ENCODE measurements around the gene FRAT2. TPM values are rescaled to one million over a fixed set of nuclear protein-coding genes. Genes with fewer than 3 reads are reported as not detected.
A peak's percentile ranks its signal among the peaks of the same experiment; 100 is the strongest.
"Not testable (repeated sequence)": the region's sequence is repeated elsewhere in the genome, so short reads cannot be mapped to it uniquely, and the experiment has no call there.

FRAT2 gene
- total RNA-seq, 2 experiments from 2014 or later = 27.0 to 27.6 TPM

DNA sequence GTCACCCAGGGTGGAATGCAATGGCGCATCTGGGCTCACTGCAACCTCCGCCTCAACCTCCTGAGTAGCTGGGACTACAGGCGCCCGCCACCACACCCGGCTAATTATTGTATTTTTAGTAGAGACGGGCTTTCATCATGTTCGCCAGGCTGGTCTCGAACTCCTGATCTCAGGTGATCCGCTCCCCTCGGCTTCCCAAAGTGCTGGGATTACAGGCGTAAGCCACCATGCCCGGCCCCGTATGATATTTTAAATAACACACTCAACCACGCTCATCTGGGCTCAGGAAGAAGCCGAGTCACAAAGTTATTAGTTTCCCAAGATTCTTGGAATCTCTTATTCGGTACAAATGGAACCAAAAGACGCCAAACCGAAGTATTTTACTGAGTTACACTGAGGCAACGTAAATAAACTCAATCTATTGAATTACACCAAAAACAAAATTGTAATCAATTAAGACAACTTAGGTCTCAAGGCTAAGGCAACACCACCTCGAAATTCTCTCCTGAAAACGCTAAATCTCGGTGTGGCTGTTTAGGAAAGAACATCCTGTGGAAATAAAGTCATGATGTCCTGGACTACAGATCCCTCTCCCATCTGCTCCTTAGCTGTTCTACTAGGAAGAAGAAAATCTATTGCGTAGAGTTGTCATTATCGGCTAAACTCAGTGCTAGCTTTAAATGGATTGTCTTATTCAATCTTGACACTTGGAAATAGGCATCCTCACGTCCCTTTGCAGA, 43.0 kb downstream of the FRAT2 start:
- H3K4me1 ChIP-seq (ENCODE audit: insufficient read depth, low read length) = peaks cover 13% of the 10 kb centered on the region
- no peak overlapping the region for H3K27ac ChIP-seq (ENCODE audit: low read depth in 1 of 2, low read length in 2 of 2)
- no peaks in the 10 kb centered on the region for H3K9me3 ChIP-seq (ENCODE audit: control insufficient read depth in 1 of 2, insufficient read depth in 1 of 2, low read length in 2 of 2)
- H3K27me3 ChIP-seq (ENCODE audit: control insufficient read depth in 1 of 2, insufficient read depth in 2 of 2, low read length in 2 of 2) = no peaks in the 10 kb centered on the region
- H3K36me3 ChIP-seq (ENCODE audit: insufficient read depth, low read length) = peaks cover 9% of the 10 kb centered on the region
- Mint-ChIP-seq H3K27me3 (no peaks in the 10 kb centered on the region), H3K27ac (peak overlapping the region; percentile 50), H3K4me1 (ENCODE audit: low read depth) (peaks cover 18% of the 10 kb centered on the region), H3K4me3 (peak overlapping the region; percentile 95), H3K9me3 (no peaks in the 10 kb centered on the region), H3K36me3 (ENCODE audit: low read depth) (peaks cover 14% of the 10 kb centered on the region)
- POLR2A ChIA-PET = interaction anchor here (0.9 to 2.7 kb wide), 5 partner anchors 13 to 110 kb away, joined by 4 to 25 read pairs (median 6); partner anchors contain the start of genes FRAT1, FRAT2 and RRP12
- peak overlapping the region; percentile 72 for H3K4me3 ChIP-seq (ENCODE audit: low read length)
- ATAC-seq (ENCODE audit: poor library complexity) (no peak), DNase-seq (no peak)
- intact Hi-C loops (cut with DNase I, micrococcal nuclease) = loop anchor here (1.0 to 10.0 kb wide), 7 partner anchors 27 to 843 kb away; partner anchors contain the start of genes RRP12 (in 2 of the 2), FRAT2 (in 1 of the 2), MMS19 (in 1 of the 2) and R3HCC1L (in 1 of the 2)
- CTCF ChIA-PET = interaction anchor here (2.5 kb wide), 1 partner anchor 13 kb away, joined by 11 read pairs; no protein-coding TSS in a partner anchor
- no peak for TF ChIP-seq CTCF (IDR thresholded peaks at IDR 0.05)

- DNase-seq; H3K36me3 ChIP-seq (ENCODE audit: insufficient read depth, low read length); H3K27me3 Mint-ChIP-seq; H3K9me3 Mint-ChIP-seq; ATAC-seq (ENCODE audit: poor library complexity); H3K9me3 ChIP-seq (ENCODE audit: control insufficient read depth in 1 of 2, insufficient read depth in 1 of 2, low read length in 2 of 2); H3K4me3 ChIP-seq (ENCODE audit: low read length); H3K27me3 ChIP-seq (ENCODE audit: control insufficient read depth in 1 of 2, insufficient read depth in 2 of 2, low read length in 2 of 2); H3K27ac ChIP-seq (ENCODE audit: low read depth in 1 of 2, low read length in 2 of 2); H3K27ac Mint-ChIP-seq: not testable (repeated sequence)
- ChIA-PET POLR2A (interaction anchor here (1.0 to 1.1 kb wide), 2 partner anchors 29 to 43 kb away, joined by 3 read pairs; no protein-coding TSS in a partner anchor), CTCF (interaction anchor here (2.5 kb wide), 1 partner anchor 12 kb away, joined by 11 read pairs; no protein-coding TSS in a partner anchor)
- H3K4me1 ChIP-seq (ENCODE audit: insufficient read depth, low read length) = peaks cover 13% of the 10 kb centered on the region
- Mint-ChIP-seq H3K36me3 (ENCODE audit: low read depth) (peaks cover 16% of the 10 kb centered on the region), H3K4me3 (peak overlapping the region; percentile 70), H3K4me1 (ENCODE audit: low read depth) (peaks cover 18% of the 10 kb centered on the region)
- intact Hi-C loops (cut with DNase I, micrococcal nuclease) = loop anchor here in 1 of 2 experiments (5.0 to 10.0 kb wide), 2 partner anchors 112 to 844 kb away; partner anchors contain the start of genes R3HCC1L and RRP12
Measured at GRCh38 chr10:97290576-97291356, 43.8 kb downstream of the FRAT2 start.

- H3K9me3 Mint-ChIP-seq; H3K4me3 ChIP-seq (ENCODE audit: low read length): not testable (repeated sequence)
- H3K36me3 Mint-ChIP-seq (ENCODE audit: low read depth) = peaks cover 19% of the 10 kb centered on the region
Measured at GRCh38 chr10:97290076-97290475, 44.5 kb downstream of the FRAT2 start.

More at GRCh38 chr10:97290076-97290475, 44.5 kb downstream of the FRAT2 start:
- H3K27ac Mint-ChIP-seq; H3K27me3 Mint-ChIP-seq; H3K9me3 ChIP-seq (ENCODE audit: control insufficient read depth in 1 of 2, insufficient read depth in 1 of 2, low read length in 2 of 2); H3K27me3 ChIP-seq (ENCODE audit: control insufficient read depth in 1 of 2, insufficient read depth in 2 of 2, low read length in 2 of 2); ATAC-seq (ENCODE audit: poor library complexity); DNase-seq; CTCF ChIA-PET; H3K36me3 ChIP-seq (ENCODE audit: insufficient read depth, low read length); H3K27ac ChIP-seq (ENCODE audit: low read depth in 1 of 2, low read length in 2 of 2): not testable (repeated sequence)
- intact Hi-C loops (cut with DNase I, micrococcal nuclease) = loop anchor here in 1 of 2 experiments (5.0 to 10.0 kb wide), 2 partner anchors 112 to 845 kb away; partner anchors contain the start of genes R3HCC1L and RRP12
- Mint-ChIP-seq H3K4me3 (peak overlapping the region; percentile 63), H3K4me1 (ENCODE audit: low read depth) (peaks cover 18% of the 10 kb centered on the region)
- H3K4me1 ChIP-seq (ENCODE audit: insufficient read depth, low read length) = peaks cover 13% of the 10 kb centered on the region
- POLR2A ChIA-PET = interaction anchor here (1.0 to 1.1 kb wide), 2 partner anchors 30 to 43 kb away, joined by 3 read pairs; no protein-coding TSS in a partner anchor

Other genes with a start within 250 kb of the FRAT2 start
- gene SLIT1, start 148.8 kb downstream of the FRAT2 start, total RNA-seq = under 1 TPM; 0.30 to 0.39 TPM
- 1 to 10 TPM; 6.9 to 8.8 TPM for gene ARHGAP19, start 42.1 kb downstream of the FRAT2 start, total RNA-seq
- 10 to 100 TPM; 45.2 to 45.5 TPM for gene FRAT1, start 15.5 kb downstream of the FRAT2 start, total RNA-seq
- 10 to 100 TPM; 84.2 to 87.6 TPM for gene RRP12, start 66.6 kb upstream of the FRAT2 start, total RNA-seq
- 10 to 100 TPM; 50.7 to 55.5 TPM for gene PGAM1, start 91.5 kb upstream of the FRAT2 start, total RNA-seq
- 10 to 100 TPM; 28.8 to 29.7 TPM for gene EXOSC1, start 111.3 kb upstream of the FRAT2 start, total RNA-seq
- gene ZDHHC16, start 111.4 kb upstream of the FRAT2 start, total RNA-seq = 1 to 10 TPM; 6.2 to 6.5 TPM
- gene MMS19, start 163.7 kb upstream of the FRAT2 start, total RNA-seq = 10 to 100 TPM; 58.4 to 65.7 TPM
- gene UBTD1, start 164.2 kb upstream of the FRAT2 start, total RNA-seq = under 1 TPM; 0.56 to 0.80 TPM
- gene ANKRD2, start 238.1 kb upstream of the FRAT2 start, total RNA-seq = not detected
- not detected for gene HOGA1, start 249.7 kb upstream of the FRAT2 start, total RNA-seq